NCI-H510A treated with DMSO at 0.1 percent for 48 hours (cell line): ENCODE measurements around the gene HS6ST2.

ENCODE experiments used
- DNase-seq: peaks from one replicate; lab custom pipeline; 2025; lab: John Stamatoyannopoulos, UW

The HS6ST2 gene

DNA sequence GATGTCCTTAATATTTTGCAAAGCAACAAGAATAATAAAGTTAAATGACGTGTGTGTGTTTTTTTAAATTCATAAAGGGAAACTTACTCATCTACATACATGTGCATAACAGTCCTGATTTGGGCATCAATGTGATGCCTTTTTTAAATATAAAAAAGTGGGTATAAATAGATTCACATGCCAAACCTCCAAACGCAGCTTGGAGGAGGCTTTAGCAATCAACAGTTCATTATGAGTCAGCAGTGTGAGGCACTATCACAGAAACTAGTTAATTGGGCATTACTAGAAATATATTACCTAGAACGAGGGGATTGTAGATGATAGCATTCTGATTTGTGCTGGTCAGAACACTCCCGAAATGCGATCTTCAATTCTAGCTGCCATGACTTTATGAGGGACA is 115.1 kb downstream of the HS6ST2 start:
- no peak for DNase-seq

DNA sequence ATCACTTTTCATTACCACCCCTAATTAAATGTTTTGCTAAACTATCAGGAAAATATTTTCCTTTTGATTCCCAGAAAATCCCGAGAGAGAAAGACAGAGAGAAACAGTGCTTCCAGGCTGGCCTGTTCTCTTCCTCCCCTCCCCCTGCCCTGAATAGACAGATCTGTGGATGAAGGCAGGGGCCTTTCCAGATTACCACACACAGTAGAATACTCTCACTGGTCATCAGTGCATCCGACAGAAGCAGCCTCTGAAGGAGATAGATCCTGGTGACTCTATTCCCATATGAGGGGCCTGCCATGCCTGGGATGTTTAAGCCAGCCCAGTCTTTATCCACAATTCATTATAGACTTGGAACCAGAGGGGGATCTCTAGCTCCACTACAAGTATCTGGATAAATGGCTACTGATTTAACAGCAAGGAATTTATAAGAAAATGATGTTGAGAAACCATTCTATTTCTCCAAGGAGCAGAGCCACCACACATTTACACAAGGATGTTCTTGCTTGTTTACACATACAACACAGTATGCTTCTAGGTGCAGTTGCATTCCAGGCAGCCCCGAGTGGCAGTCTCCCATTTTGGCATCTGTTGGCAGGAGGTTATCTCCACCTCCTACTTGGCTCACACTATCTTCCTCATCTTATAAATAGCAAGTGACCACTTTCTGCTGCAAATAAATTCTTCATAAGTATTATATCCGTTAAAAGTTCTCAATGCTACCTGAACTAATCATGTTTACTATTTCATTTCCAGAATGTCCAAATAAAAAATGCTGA is 115.8 kb downstream of the HS6ST2 start:
- no peak for DNase-seq

DNA sequence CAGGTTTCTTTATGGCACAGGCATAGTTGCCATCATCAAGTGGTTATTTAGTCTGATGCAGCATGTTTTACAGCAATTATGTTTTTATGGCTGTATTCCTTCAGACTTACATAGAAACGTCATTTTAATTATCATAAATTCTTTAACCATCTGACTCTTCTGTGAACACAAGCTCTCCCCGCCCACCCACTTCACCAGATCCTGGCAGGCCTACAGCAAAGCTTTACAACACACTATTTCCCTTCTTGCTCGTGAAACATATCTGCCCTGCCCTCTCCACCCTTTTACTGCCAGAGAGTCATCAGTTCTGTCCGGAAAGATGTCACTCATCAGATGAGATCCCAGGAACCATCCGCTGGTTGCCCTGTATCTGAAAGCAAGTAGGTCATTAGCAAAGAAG is 120.5 kb downstream of the HS6ST2 start:
- no peak for DNase-seq

GRCh38 chrX:132837126-132837525 is 121.3 kb downstream of the HS6ST2 start:
- no peak for DNase-seq

- no peak for DNase-seq
Measured at GRCh38 chrX:132836471-132836870, 122.0 kb downstream of the HS6ST2 start.

DNA sequence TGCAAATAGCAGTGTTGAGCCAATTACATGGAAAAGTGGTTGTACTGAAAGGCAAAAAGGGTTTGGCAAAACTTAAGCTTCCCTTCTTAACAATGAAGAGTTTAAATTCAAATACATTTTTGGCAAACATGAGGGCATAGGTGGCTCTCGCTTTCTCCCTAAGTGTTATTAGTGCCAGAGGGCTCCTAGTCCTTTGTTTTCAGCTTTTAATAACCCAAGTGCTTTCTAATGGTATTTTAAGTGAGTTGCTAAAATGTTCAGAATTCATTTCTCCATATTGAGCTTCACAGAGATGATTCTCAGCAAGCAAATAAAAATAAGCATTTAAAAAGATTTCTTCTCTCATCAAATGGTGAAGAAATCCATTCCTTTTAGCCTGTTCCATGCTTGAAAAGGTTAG is 123.7 kb downstream of the HS6ST2 start:
- DNase-seq: no peak

DNA sequence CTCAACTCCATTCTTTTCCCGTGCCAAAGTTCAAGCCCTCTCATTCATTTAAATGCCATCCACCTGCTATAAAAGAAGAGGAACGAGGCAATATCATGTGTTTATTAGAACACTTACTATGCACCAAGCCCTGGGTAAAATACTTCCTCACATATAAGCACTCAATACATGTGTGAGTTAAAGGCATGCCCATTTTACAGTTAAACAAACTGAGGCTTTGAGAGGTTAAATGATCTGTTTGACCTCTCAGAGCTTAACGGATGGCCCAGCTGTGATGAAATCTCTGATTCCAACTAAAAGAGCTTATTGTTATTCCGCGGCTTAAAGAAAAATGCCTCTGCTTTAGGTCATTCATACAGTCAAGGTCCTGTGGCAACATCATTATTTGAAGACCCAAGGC is 124.3 kb downstream of the HS6ST2 start:
- DNase-seq: no peak

GRCh38 chrX:132833373-132833772 is 125.1 kb downstream of the HS6ST2 start:
- no peak for DNase-seq

GRCh38 chrX:132831336-132831973 is 127.0 kb downstream of the HS6ST2 start:
- no peak for DNase-seq

DNA sequence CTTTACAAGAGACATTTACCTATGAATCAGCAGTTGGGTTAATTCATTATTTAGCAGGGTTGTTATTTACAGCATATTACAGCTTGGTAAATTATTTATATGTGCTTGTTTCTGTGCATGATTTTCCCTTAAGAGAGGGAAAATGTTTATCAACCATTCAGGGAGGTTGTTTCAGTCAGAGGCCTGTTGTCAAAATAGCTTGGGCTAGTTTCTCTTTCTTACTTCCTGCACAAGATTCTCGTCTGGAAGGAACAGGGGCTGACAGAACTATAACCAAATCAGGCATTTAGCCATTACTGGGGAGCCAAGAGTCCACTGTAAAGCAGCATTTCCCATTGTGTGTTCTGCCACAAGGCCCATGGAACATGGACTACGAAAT is 135.8 kb downstream of the HS6ST2 start:
- no peak for DNase-seq

DNA sequence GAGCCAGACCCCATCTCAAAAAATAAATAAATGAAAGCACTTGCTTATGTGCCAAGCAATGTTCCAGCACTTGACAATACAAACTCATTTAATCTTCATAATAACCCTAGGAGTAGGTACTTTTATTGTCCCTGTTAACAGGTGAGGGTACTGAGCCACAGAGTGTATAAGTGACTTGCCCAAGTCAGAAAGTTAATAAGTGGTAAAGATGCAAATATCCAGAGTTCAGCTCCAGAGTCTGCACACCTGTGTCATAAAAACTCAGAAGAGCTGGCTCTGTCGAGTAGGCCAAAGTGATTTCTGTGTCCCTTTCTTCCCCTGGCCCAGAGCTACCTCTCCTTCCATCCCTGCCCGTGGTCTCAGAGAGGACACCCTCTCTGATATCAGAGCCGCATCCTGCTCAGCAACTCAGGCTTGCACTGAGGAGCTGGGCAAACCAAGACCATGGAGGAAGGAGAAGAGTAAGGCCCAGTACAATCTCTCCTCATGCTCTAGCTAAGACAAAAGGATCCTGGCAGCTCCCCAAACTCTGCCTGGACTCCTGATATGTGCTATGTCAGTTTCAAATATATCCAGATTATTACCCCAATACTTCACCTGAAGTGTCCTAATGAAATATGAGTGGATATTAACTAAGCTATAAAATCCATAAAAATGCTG is 136.3 kb downstream of the HS6ST2 start:
- DNase-seq: no peak

- DNase-seq: no peak
Measured at GRCh38 chrX:132820675-132821074, 137.8 kb downstream of the HS6ST2 start.

DNA sequence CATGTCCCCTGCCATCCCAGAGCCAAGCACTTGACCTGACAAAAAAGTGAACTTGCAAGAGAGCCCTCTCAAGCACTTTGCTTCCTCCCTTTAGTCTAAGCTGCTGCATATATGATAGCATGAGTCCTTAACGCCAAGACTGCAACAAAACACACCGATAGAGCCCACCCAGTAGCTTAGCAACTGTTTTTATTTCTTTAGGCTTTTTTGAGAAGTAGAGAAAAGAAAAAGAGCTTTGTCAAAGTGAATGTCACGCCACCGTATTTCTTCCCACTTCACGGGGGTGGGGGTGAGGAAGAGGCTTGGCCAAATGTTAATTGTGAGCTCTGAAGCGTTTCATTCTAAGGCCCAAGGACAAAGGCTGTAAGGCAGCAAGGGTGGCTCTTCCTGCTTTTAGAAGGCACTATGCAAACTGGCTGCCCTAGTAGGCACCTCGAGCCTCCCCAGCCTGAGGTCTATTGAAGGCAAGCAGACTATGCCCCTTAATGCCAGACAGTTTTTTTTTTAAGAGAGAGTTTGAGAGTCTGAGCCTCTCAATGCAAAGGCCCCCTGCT is 138.6 kb downstream of the HS6ST2 start:
- no peak for DNase-seq

DNA sequence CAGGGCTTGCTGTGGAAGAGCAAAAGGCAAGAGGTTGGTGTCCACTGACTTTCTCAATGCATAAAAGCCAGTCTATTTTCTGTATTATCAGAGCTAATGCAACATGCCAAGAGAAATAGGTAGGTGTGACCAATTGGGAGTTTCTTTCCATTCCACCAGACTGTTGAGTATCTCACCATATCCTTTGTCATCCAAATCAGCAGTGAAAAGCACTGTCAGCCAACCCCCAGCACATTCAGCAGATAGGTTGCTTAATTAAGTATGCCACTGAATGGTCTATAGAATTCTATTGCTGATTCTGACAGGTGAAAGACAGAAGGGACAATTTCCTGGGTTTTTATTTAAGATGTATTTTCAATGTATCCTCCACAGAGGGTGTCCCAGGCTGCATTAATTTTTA is 139.8 kb downstream of the HS6ST2 start:
- DNase-seq: no peak

DNA sequence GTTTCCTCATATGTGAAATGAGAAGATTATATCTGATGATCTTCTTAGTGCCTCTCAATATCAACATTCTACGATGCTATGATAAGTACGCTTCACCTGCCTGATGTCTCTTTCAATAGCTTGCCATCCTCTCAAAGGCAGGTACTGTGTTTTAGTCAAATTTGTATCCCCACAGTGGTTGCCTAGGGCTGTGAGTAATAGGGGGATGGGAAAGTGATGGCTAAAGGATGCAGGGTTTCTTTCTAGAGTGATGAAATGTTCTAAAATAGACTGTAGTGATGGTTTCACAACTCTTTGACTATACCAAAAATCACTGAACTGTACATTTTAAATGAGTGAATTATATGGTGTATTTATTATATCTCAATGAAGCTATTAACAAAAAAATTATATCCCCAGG is 142.8 kb downstream of the HS6ST2 start:
- no peak for DNase-seq

GRCh38 chrX:132810964-132811712 is 147.3 kb downstream of the HS6ST2 start:
- peak; percentile 9 for DNase-seq

- DNase-seq: no peak
Measured at GRCh38 chrX:132810488-132810887, 147.9 kb downstream of the HS6ST2 start.

- no peak for DNase-seq
Measured at GRCh38 chrX:132809581-132809980, 148.8 kb downstream of the HS6ST2 start.

GRCh38 chrX:132807411-132808030 is 150.9 kb downstream of the HS6ST2 start:
- DNase-seq: no peak

- DNase-seq: no peak
Measured at GRCh38 chrX:132802033-132802432, 156.4 kb downstream of the HS6ST2 start.

GRCh38 chrX:132795181-132795580 is 163.2 kb downstream of the HS6ST2 start:
- no peak for DNase-seq

GRCh38 chrX:132791714-132792113 is 166.7 kb downstream of the HS6ST2 start:
- no peak for DNase-seq
